Testis (tissue), 3 donors: ENCODE results near the gene TFDP2. TPM values are rescaled to one million over a fixed set of nuclear protein-coding genes. Genes with fewer than 3 reads are reported as not detected.
A peak's percentile ranks its signal among the peaks of the same experiment; 100 is the strongest.

Experiments
- DNase-seq: peaks from one replicate; pipeline ENCODE4 v3.0.0-alpha.2; 2019
- H3K27ac ChIP-seq, 2 donors: fragments of 200-600 bp; sonication (generic); one replicate each; pipeline ENCODE4 v1.5.1; 2019
- H3K27me3 ChIP-seq: fragments of 200-600 bp; sonication (generic); one replicate; pipeline ENCODE4 v1.5.1; 2019
- H3K36me3 ChIP-seq: fragments of 200-600 bp; sonication (generic); one replicate; pipeline ENCODE4 v1.5.1; 2017; ENCODE audit warnings: low read depth; ENCODE audit errors: missing control alignments
- H3K4me1 ChIP-seq: fragments of 200-600 bp; sonication (generic); one replicate; pipeline ENCODE4 v1.5.1; 2019
- H3K4me3 ChIP-seq, 2 donors: fragments of 200-600 bp; sonication (generic); one replicate each; pipeline ENCODE4 v1.5.1; 2017 to 2019
- H3K9me3 ChIP-seq: fragments of 200-600 bp; sonication (generic); one replicate; pipeline ENCODE4 v1.5.1; 2017
- POLR2A ChIP-seq: fragments of 450-650 bp; IDR thresholded peaks from one replicate; pipeline ENCODE4 v1.6.1; 2017; ENCODE audit warnings: antibody characterized with exemption, mild to moderate bottlenecking, moderate library complexity
- WGBS, 2 donors: methylation state at CpG; one replicate each; pipeline ENCODE4 v1.1.5; 2018; 5-methylcytosine and 5-hydroxymethylcytosine counted together
- intact Hi-C: fragments of 100-400 bp; cut with DNase I; formaldehyde crosslinking; loops from one replicate; pipeline ENCODE4 v1.15.1; 2023; ENCODE audit warnings: low total_unique reads
- polyA plus RNA-seq: library from polyadenylated mRNA; stranded (reverse); fragments of 350-450 nt; fragmentation: Illumina TruSeq; extraction: RNeasy Lipid Tissue Mini Kit (QIAGEN cat#74804); gene quantifications from one replicate; pipeline ENCODE4 v1.2.3, GENCODE V29; 2014; ENCODE audit warnings: low read depth, low replicate concordance; ENCODE audit not compliant: insufficient read depth
- total RNA-seq, 2 donors: library from RNA; depleted of rRNA; stranded (reverse); fragments of >200 nt; gene quantifications; one replicate each; pipeline ENCODE4 v1.2.3, GENCODE V29; 2016
- TF ChIP-seq, protein P1 (sequence below), 3 experiments: fragments of 450-650 bp in 2 of 3; fragments of 200-600 bp in 1 of 3; sonication (generic) in 1 of 3; IDR thresholded peaks; one replicate each; pipeline ENCODE4 v1.5.1; 2016 to 2019; ENCODE audit warnings: antibody characterized with exemption in 3 of 3, mild to moderate bottlenecking in 2 of 3, moderate library complexity in 1 of 3

TFDP2 gene
- total and polyA plus RNA-seq, 3 donors from 2014 or later, result 110 to 168 (median 152) TPM

DNA sequence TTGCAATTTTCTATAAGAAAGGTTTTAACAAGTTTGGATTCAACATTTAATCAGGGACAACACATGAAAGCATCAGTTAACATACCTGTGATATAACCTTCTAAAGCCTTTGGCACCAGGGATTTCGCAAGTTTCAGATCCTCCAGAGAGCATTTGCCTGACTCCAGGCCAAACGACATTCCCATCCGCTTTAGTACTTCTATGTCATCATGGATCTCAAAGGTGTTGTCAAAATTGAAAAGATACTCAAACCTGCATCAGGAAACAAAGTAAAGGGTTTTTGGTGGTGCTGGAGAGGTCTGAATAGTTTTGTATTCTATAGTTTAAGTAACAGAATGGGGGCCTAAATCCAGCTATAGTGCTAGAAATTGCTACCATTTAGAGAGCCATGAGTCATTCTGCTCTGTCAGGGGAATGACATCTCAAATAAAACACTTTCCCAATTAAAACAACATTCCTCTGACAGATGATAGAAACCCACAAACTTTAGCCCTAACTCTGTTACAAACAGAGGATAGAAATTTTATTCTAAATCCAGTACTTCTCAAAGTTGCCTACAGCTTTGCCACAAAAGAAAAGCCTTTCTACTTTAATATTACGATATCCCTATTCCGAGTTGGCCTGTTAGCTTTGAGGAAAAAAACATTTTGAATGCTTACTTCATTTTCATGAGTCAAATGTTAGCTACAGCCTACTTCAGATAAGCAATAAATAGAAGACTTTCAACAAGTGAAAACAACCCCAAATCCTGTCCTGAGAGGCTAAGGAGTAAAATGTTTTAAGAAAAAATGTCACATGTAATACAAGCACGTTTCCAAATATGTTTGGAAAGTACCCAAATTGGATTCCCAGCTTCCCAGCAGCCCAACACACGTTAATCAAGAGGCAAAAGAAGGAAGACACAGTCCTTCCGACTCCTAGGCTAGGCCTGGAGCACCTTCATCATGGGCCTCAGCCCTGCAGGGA lies 189.5 kb downstream of the TFDP2 start:
- peaks cover 4% of the 10 kb centered on the region for H3K4me1 ChIP-seq
- no peak for DNase-seq
- H3K27me3 ChIP-seq, result no peaks in the 10 kb centered on the region
- WGBS, 2 donors, result 58 to 66% methylated on average over 8 of the region's 8 CpGs
- H3K36me3 ChIP-seq, result no peaks in the 10 kb centered on the region
- no peak overlapping the region for H3K4me3 ChIP-seq
- intact Hi-C loops, result no loop called here
- no peaks in the 10 kb centered on the region for H3K9me3 ChIP-seq
- no peak for TF ChIP-seq POLR2A
- TF ChIP-seq, protein P1, sequence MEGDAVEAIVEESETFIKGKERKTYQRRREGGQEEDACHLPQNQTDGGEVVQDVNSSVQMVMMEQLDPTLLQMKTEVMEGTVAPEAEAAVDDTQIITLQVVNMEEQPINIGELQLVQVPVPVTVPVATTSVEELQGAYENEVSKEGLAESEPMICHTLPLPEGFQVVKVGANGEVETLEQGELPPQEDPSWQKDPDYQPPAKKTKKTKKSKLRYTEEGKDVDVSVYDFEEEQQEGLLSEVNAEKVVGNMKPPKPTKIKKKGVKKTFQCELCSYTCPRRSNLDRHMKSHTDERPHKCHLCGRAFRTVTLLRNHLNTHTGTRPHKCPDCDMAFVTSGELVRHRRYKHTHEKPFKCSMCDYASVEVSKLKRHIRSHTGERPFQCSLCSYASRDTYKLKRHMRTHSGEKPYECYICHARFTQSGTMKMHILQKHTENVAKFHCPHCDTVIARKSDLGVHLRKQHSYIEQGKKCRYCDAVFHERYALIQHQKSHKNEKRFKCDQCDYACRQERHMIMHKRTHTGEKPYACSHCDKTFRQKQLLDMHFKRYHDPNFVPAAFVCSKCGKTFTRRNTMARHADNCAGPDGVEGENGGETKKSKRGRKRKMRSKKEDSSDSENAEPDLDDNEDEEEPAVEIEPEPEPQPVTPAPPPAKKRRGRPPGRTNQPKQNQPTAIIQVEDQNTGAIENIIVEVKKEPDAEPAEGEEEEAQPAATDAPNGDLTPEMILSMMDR (IDR thresholded peaks at IDR 0.05), result no peak
- peak overlapping the region; percentile 26 to 62 for H3K27ac ChIP-seq

DNA sequence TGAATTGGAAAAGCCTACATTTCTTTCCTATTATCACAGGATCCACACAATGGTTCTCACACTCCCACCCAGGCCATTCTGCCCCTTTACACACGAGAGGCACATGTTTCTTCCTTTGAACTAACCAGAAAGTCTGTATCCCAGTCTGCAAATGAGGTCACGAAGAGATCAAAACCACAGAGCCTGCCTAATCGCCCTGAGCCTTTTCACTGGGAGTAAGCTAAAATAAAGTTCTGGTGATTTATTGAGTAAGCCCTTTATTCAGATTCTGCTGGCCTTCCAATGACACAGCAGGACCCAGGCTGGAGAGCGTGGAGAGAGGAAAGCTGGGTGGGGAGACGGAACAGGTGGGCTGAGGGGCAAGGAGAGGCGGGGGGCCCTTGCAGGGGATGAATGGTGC lies 194.2 kb downstream of the TFDP2 start:
- no peak overlapping the region for H3K27ac ChIP-seq
- peaks cover 1% of the 10 kb centered on the region for H3K4me1 ChIP-seq
- no peaks in the 10 kb centered on the region for H3K27me3 ChIP-seq
- H3K36me3 ChIP-seq, result no peaks in the 10 kb centered on the region
- H3K9me3 ChIP-seq, result no peaks in the 10 kb centered on the region
- no peak for TF ChIP-seq POLR2A
- TF ChIP-seq, protein P1 (IDR thresholded peaks at IDR 0.05), result no peak
- WGBS, 2 donors, result 66 to 68% methylated on average over 6 of the region's 6 CpGs
- intact Hi-C loops, result no loop called here
- no peak overlapping the region for H3K4me3 ChIP-seq
- peak; percentile 9 for DNase-seq

DNA sequence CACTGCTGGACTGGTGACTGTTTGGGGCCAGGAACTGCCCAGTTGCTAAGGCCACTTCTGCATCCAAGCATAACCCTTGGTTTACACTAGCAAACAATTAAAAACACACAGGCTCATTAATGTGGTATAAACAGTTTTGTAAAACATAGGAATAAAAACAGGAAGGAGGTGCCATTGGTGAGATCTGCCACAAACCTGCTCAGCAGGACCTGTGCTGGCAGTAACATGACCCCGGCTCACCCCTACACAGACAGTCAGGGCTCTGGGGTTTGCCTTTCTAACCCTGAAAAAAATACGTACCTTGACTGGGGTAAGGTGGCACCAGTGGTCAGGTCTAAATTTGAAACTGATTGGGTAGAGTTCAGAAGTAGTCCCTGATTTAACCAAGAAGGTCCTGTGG lies 196.7 kb downstream of the TFDP2 start:
- no peaks in the 10 kb centered on the region for H3K4me1 ChIP-seq
- no peak for TF ChIP-seq POLR2A
- TF ChIP-seq, protein P1 (IDR thresholded peaks at IDR 0.05), result no peak
- no peaks in the 10 kb centered on the region for H3K27me3 ChIP-seq
- intact Hi-C loops, result no loop called here
- H3K9me3 ChIP-seq, result no peaks in the 10 kb centered on the region
- no peak overlapping the region for H3K27ac ChIP-seq
- DNase-seq, result no peak
- H3K36me3 ChIP-seq, result no peaks in the 10 kb centered on the region
- 90 to 95% methylated on average over 2 of the region's 2 CpGs for WGBS, 2 donors
- no peak overlapping the region for H3K4me3 ChIP-seq

DNA sequence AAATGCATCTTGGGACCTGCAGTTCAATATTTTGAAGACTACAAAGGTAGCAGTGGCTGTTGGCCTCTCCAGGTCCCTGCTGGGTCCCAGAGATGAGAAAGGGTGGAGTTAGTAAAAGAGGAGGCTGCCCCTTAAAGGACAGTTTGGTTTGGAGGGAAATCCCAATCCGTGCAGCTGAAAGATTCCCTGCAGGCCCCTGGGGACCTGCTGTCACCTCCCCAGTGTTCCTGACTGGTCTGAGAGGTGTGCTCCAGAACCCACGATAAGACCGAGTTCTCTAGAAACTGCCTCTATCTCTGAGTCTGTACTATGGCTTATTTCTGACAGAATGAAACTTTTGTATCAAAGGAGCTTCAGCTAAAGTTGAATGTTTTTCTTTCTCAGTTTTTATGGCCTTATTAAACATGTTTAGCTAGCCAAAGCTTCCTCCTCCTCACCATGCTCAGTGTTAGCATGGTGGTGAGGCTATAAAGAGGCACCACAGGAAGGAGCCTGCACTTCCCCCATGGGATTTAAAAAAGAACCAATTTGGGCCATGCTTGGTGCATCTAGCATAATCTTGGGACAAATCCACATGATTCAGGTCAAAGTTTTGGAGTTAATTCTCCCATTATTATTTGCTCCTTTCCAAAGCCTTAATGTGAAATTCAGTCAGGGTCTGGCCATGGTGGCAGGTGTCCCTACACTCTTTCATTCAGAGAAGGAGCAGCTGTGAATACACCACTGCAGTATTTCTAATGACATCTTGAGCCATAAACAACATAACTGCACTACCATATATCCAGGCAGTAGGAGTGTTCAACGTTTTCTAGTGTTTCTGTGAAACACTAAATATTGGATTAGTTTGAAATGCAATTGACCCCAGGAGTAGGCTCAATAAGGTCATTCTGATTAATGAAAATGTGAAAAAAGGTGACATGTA lies 198.5 kb downstream of the TFDP2 start:
- intact Hi-C loops, result no loop called here
- Histone ChIP-seq H3K27me3 (no peaks in the 10 kb centered on the region), H3K9me3 (no peaks in the 10 kb centered on the region), H3K27ac (no peak overlapping the region), H3K4me3 (no peak overlapping the region), H3K4me1 (no peaks in the 10 kb centered on the region), H3K36me3 (no peaks in the 10 kb centered on the region)
- peak; percentile 9 for DNase-seq
- no peak for TF ChIP-seq POLR2A
- TF ChIP-seq, protein P1 (IDR thresholded peaks at IDR 0.05), result no peak
- WGBS, 2 donors, result 54 to 73% methylated on average over 4 of the region's 4 CpGs
